Measurements from ENCODE around the gene SLC22A23.

GRCh38 chr6:3484192-3484591 is 27.3 kb upstream of the SLC22A23 start:
- TF ChIP-seq EZH2 (IDR thresholded peaks at IDR 0.05; ENCODE audit: low read length, unreplicated experiment): no peak
- TF ChIP-seq CTCF (conservative IDR thresholded peaks at IDR 0.05; ENCODE audit: low read depth, low read length): no peak
- TF ChIP-seq EZH2phosphoT487 (IDR thresholded peaks at IDR 0.05; ENCODE audit: borderline replicate concordance, low read length): no peak

Data from PC-3 (cell line).